Measurements from ENCODE around the gene PTN.

DNA sequence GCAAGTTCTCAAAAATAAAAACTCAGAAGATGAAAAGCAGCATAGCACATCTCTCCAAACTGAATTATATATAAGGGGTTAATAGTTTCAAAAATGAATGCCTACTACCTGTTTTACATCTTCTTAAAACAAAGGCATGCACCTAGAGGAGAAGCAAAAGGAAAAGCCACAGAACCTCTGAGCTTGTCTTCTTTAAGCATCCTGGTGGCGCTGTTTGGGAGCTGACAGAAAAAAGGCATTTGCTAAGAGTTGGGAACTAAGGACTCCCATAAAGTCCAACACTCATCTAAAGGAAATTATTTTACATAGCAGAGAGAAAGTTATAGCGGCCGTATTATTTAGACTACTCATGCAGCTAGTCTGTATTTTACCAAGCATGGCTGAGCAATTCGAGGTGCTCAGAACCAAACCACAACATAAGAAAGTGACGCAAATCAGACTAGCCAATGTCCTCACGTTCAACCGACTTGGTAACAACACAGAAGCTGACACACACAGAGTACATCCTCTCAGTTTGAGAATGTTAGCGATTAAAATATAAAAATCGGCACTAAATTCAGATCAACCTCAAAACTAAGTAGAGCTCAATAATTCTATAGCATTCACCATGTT is 38.8 kb downstream of the PTN start:
- TF ChIP-seq, protein P1, sequence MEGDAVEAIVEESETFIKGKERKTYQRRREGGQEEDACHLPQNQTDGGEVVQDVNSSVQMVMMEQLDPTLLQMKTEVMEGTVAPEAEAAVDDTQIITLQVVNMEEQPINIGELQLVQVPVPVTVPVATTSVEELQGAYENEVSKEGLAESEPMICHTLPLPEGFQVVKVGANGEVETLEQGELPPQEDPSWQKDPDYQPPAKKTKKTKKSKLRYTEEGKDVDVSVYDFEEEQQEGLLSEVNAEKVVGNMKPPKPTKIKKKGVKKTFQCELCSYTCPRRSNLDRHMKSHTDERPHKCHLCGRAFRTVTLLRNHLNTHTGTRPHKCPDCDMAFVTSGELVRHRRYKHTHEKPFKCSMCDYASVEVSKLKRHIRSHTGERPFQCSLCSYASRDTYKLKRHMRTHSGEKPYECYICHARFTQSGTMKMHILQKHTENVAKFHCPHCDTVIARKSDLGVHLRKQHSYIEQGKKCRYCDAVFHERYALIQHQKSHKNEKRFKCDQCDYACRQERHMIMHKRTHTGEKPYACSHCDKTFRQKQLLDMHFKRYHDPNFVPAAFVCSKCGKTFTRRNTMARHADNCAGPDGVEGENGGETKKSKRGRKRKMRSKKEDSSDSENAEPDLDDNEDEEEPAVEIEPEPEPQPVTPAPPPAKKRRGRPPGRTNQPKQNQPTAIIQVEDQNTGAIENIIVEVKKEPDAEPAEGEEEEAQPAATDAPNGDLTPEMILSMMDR (conservative IDR thresholded peaks at IDR 0.05 in 1 of 2, IDR thresholded peaks at IDR 0.05 in 1 of 2; ENCODE audit: low read depth in 1 of 2, low read length in 2 of 2), result no peak
- TF ChIP-seq EZH2 (IDR thresholded peaks at IDR 0.05; ENCODE audit: low read length, missing control alignments), result no peak
